A549 (cell line): ENCODE data around the gene GET4. TPM values are rescaled to one million over a fixed set of nuclear protein-coding genes. Genes with fewer than 3 reads are reported as not detected.

Source experiments
- ATAC-seq, 2 experiments: fragments of 200-7000 bp in 1 of 2; fragments of >200 bp in 1 of 2; cut with Nextera tagmentation in 1 of 2; cut with Tn5 transposase in 1 of 2; 3 replicates each; pipeline versions ENCODE4 v1.8.0 to v1.9.1; 2018 to 2020; ENCODE audit warnings: mild to moderate bottlenecking in 1 of 2, moderate library complexity in 1 of 2
- CTCF ChIA-PET: fragments of 300-600 bp; sonication (Branson Sonifier 250); formaldehyde crosslinking; extraction: SDS; loops from one replicate; lab custom pipeline; 2021; ENCODE audit warnings: antibody characterized with exemption, inconsistent platforms; lab: Yijun Ruan, JAX
- POLR2A ChIA-PET: fragments of 350-600 bp; formaldehyde crosslinking; extraction: SDS; loops from one replicate; lab custom pipeline; 2021; ENCODE audit warnings: antibody characterized with exemption, inconsistent platforms; lab: Yijun Ruan, JAX
- DNase-seq, 2 experiments: peaks; one replicate each; pipeline versions ENCODE4 v3.0.0 to v3.0.0-alpha.2; 2011 to 2016; ENCODE audit warnings: low read depth in 1 of 2, low spot score in 1 of 2
- FAIRE-seq: peaks from 2 replicates; lab custom pipeline; 2011; peaks lifted over from hg19 to GRCh38; lab: Jason Lieb, UNC
- H3K27ac ChIP-seq, 2 experiments: fragments of >200 bp; sonication (Bioruptor Twin); formaldehyde crosslinking; 3 replicates each; pipeline ENCODE4 v1.5.1; 2016 to 2017
- H3K4me1 ChIP-seq: fragments of >200 bp; sonication (Bioruptor Twin); formaldehyde crosslinking; 3 replicates; pipeline ENCODE4 v1.6.1; 2016
- H3K4me2 ChIP-seq: fragments of >200 bp; sonication (Bioruptor Twin); formaldehyde crosslinking; 3 replicates; pipeline ENCODE4 v1.6.1; 2016
- H3K4me3 ChIP-seq: fragments of >200 bp; sonication (Bioruptor Twin); formaldehyde crosslinking; 3 replicates; pipeline ENCODE4 v1.5.1; 2016
- H3K9me3 ChIP-seq: fragments of >200 bp; sonication (Bioruptor Twin); formaldehyde crosslinking; 3 replicates; pipeline ENCODE4 v1.6.1; 2016
- CBX8 ChIP-seq: fragments of 200-600 bp; sonication (generic); IDR thresholded peaks from 2 replicates; pipeline ENCODE4 v1.6.1; 2016
- GATA3 ChIP-seq: IDR thresholded peaks from 2 replicates; pipeline ENCODE4 v1.6.1; 2012; ENCODE audit warnings: borderline replicate concordance
- HEYL ChIP-seq: fragments of 250-450 bp; sonication (Bioruptor Pico); IDR thresholded peaks from 2 replicates; pipeline ENCODE4 v1.8.0; 2021; ENCODE audit warnings: mild to moderate bottlenecking, moderate library complexity
- HOXB13 ChIP-seq: fragments of 250-450 bp; sonication (Bioruptor Pico); IDR thresholded peaks from 2 replicates; pipeline ENCODE4 v1.5.0; 2020; ENCODE audit warnings: low read depth, mild to moderate bottlenecking, moderate library complexity
- HOXB5 ChIP-seq: fragments of 250-450 bp; sonication (Bioruptor Pico); IDR thresholded peaks from 2 replicates; pipeline ENCODE4 v1.5.0; 2020; ENCODE audit warnings: mild to moderate bottlenecking, moderate library complexity
- NFE2L2 ChIP-seq: fragments of 150-350 bp; conservative IDR thresholded peaks from 2 replicates; pipeline ENCODE4 v1.6.1; 2014; ENCODE audit warnings: low read length
- NR3C1 ChIP-seq: fragments of >200 bp; sonication (Bioruptor Twin); formaldehyde crosslinking; IDR thresholded peaks from 3 replicates; pipeline ENCODE4 v1.6.1; 2017
- PHF8 ChIP-seq: fragments of 200-600 bp; sonication (generic); IDR thresholded peaks from 2 replicates; pipeline ENCODE4 v1.6.1; 2016; ENCODE audit warnings: low read depth, mild to moderate bottlenecking, antibody characterized with exemption, moderate library complexity, borderline replicate concordance
- RARB ChIP-seq: fragments of 250-450 bp; sonication (Bioruptor Pico); IDR thresholded peaks from 2 replicates; pipeline ENCODE4 v1.8.0; 2021; ENCODE audit warnings: mild to moderate bottlenecking, moderate library complexity
- RFX5 ChIP-seq: fragments of 450-650 bp; IDR thresholded peaks from 2 replicates; pipeline ENCODE4 v1.7.1; 2014; ENCODE audit warnings: antibody characterized with exemption, mild to moderate bottlenecking, moderate library complexity
- SREBF2 ChIP-seq: fragments of 450-650 bp; IDR thresholded peaks from 2 replicates; pipeline ENCODE4 v1.6.1; 2014; ENCODE audit warnings: mild to moderate bottlenecking, moderate library complexity
- WGBS: methylation state at CpG from one replicate; pipeline ENCODE4 v1.1.6; 2017; ENCODE audit errors: missing lambda C conversion rate; 5-methylcytosine and 5-hydroxymethylcytosine counted together
- polyA plus RNA-seq, 4 experiments: library from polyadenylated mRNA; depleted of rRNA in 3 of 4; stranded (reverse); fragments of >200 nt; fragmentation: RNase III in 1 of 4; extraction: RNeasy Plus Mini Kit Qiagen cat#74134 plus additional on column Dnase treatment in 1 of 4; gene quantifications; 2 replicates in 3 of 4; 3 replicates in 1 of 4; pipeline ENCODE4 v1.2.3, GENCODE V29; 2011 to 2017
- TF ChIP-seq, protein P1 (sequence below): fragments of >200 bp; sonication (Bioruptor Twin); formaldehyde crosslinking; IDR thresholded peaks from 3 replicates; pipeline ENCODE4 v1.6.1; 2016
- TF ChIP-seq, protein P2 (sequence below): fragments of 250-450 bp; sonication (Bioruptor Pico); IDR thresholded peaks from 2 replicates; pipeline ENCODE4 v1.5.0; 2021; ENCODE audit warnings: mild to moderate bottlenecking, moderate library complexity, borderline replicate concordance
- TF ChIP-seq, protein P3 (sequence below): fragments of 450-650 bp; IDR thresholded peaks from 2 replicates; pipeline ENCODE4 v1.6.1; 2014; ENCODE audit warnings: antibody characterized with exemption
- TF ChIP-seq, protein P4 (sequence below): fragments of >200 bp; sonication (Bioruptor Twin); formaldehyde crosslinking; IDR thresholded peaks from 3 replicates; pipeline ENCODE4 v1.5.1; 2016
- TF ChIP-seq, protein P5 (sequence below): fragments of >200 bp; sonication (Bioruptor Twin); formaldehyde crosslinking; IDR thresholded peaks from 2 replicates; pipeline ENCODE4 v1.6.1; 2016
- TF ChIP-seq, protein P6 (sequence below): fragments of 150-350 bp; IDR thresholded peaks from 2 replicates; pipeline ENCODE4 v1.6.1; 2014; ENCODE audit warnings: low read depth, mild to moderate bottlenecking, low read length

Gene GET4
- polyA plus RNA-seq, 2 of the 4 experiments (the other 2 are of a cell fraction), result 26.1 to 37.0 TPM

DNA sequence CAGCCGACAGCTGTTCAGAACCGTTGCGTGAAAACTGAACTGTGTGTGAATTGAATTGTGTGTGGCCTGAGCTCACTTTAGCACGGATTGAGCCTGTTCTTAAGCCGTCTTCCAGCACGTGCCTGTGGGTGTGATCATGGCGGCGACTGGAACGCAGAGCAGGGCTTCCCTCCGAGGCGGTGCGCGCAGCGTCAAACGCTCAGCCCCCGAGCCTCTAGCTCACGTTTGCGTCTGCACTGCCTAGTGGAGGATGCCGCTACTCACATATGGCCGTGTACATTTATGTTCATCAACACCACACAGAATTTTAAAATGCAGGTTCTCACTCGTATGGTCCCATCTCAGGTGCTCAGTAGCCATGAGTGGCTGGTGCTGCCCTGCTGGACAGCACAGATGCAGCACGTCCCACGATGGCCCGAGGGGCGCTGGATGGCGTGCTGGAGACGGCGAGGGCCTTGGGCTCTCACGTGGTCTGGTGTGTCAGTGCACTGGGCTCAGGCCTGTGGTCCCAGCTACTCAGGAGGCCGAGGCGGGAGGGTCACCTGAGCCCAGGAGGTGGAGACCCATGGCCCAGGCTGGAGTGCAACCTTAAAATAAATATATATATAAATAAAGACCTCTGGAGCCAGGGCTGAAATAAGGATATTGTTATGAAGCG lies 22.1 kb upstream of the GET4 start (continued):
- TF ChIP-seq, protein P1, sequence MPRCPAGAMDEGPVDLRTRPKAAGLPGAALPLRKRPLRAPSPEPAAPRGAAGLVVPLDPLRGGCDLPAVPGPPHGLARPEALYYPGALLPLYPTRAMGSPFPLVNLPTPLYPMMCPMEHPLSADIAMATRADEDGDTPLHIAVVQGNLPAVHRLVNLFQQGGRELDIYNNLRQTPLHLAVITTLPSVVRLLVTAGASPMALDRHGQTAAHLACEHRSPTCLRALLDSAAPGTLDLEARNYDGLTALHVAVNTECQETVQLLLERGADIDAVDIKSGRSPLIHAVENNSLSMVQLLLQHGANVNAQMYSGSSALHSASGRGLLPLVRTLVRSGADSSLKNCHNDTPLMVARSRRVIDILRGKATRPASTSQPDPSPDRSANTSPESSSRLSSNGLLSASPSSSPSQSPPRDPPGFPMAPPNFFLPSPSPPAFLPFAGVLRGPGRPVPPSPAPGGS, result no peak

DNA sequence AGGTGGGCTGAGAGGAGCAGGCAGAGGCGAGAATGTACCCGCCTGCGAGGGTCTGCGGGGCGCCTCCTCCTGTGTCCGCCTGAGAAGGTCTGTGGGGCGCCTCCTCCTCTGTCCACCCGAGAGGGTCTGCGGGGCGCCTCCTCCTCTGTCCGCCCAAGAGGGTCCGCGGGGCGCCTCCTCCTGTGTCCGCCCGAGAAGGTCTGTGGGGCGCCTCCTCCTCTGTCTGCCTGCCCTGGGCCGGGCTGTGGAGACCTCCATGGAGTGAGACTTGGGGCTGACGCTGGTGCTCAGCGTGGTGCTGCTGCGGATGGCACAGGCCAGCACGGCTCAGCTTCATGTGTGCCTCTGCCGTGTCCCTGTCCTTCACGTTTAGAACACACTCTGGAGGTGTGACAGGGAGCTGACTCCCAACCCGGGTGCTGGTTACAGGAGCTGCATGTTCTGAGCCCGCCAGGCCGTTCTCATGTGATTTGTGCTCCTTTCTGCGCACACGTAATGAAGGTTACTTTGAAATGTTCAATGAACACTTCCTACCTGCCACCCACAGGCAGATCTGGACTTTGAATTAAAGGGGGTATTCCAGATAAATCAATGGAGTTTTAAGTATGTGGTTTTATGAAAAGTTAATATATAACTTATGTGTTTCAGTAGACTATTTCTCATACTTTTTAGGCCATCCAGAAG lies 20.5 kb upstream of the GET4 start:
- Histone ChIP-seq H3K4me3 (no peak overlapping the region), H3K4me2 (no peak overlapping the region), H3K9me3 (no peaks in the 10 kb centered on the region), H3K4me1 (no peaks in the 10 kb centered on the region; the same call in 2 of the 3 replicates)
- ATAC-seq, result peak in 1 of 2 experiments; percentile 30; a peak in 2 of 6 replicates
- FAIRE-seq, result no peak
- no peak for DNase-seq
- WGBS, result 94% methylated on average over 25 of the region's 29 CpGs
- ChIA-PET CTCF (interaction anchor here (0.9 to 3.1 kb wide), 3 partner anchors 11 to 24 kb away, joined by 3 to 14 read pairs (median 8); partner anchors contain the start of gene SUN1), POLR2A (no interaction called here)
- TF ChIP-seq HOXB13 (CRISPR knock-in tag) (no peak), HOXB5 (CRISPR knock-in tag) (no peak), NFE2L2 (no peak), RFX5 (no peak), NR3C1 (no peak), SREBF2 (no peak), PHF8 (no peak)
- TF ChIP-seq, protein P2, sequence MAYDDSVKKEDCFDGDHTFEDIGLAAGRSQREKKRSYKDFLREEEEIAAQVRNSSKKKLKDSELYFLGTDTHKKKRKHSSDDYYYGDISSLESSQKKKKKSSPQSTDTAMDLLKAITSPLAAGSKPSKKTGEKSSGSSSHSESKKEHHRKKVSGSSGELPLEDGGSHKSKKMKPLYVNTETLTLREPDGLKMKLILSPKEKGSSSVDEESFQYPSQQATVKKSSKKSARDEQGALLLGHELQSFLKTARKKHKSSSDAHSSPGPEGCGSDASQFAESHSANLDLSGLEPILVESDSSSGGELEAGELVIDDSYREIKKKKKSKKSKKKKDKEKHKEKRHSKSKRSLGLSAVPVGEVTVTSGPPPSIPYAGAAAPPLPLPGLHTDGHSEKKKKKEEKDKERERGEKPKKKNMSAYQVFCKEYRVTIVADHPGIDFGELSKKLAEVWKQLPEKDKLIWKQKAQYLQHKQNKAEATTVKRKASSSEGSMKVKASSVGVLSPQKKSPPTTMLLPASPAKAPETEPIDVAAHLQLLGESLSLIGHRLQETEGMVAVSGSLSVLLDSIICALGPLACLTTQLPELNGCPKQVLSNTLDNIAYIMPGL (CRISPR knock-in tag), result no peak
- TF ChIP-seq, protein P3, sequence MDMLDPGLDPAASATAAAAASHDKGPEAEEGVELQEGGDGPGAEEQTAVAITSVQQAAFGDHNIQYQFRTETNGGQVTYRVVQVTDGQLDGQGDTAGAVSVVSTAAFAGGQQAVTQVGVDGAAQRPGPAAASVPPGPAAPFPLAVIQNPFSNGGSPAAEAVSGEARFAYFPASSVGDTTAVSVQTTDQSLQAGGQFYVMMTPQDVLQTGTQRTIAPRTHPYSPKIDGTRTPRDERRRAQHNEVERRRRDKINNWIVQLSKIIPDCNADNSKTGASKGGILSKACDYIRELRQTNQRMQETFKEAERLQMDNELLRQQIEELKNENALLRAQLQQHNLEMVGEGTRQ, result no peak
- TF ChIP-seq, protein P4, sequence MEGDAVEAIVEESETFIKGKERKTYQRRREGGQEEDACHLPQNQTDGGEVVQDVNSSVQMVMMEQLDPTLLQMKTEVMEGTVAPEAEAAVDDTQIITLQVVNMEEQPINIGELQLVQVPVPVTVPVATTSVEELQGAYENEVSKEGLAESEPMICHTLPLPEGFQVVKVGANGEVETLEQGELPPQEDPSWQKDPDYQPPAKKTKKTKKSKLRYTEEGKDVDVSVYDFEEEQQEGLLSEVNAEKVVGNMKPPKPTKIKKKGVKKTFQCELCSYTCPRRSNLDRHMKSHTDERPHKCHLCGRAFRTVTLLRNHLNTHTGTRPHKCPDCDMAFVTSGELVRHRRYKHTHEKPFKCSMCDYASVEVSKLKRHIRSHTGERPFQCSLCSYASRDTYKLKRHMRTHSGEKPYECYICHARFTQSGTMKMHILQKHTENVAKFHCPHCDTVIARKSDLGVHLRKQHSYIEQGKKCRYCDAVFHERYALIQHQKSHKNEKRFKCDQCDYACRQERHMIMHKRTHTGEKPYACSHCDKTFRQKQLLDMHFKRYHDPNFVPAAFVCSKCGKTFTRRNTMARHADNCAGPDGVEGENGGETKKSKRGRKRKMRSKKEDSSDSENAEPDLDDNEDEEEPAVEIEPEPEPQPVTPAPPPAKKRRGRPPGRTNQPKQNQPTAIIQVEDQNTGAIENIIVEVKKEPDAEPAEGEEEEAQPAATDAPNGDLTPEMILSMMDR, result no peak
- TF ChIP-seq, all 56 proteins: peak for 0
- no peak overlapping the region for H3K27ac ChIP-seq

DNA sequence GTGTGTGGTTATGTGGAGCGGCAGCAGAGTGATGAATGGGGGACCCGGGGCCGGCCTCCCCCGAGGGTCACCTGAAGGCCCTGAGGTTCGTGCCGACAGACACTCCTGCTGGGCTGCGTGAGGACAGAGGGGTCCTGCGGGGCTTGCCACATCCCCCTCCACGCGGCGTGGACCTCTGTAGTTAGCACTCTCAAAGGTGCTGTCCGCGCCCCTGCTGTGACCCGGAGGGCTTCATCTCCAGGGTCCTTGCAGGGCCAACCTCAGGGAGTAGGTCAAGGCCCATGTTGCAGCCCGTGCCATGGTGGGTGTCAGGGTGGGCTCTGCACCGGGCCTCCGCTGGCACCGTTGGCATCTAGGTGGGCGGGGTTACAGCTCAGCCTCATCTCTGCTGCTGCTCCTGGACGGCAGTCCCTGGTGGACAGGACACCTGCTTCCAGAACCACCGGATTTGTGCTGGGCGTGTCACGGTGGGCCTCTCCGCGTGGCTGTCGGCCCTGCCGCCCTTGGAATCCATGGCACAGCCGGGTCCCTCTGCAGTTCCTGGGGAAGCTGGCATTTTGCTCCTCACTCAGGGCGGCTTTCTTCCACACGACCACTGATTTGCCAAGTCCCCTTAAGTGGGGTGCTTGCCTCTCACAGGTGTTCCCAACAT lies 19.8 kb upstream of the GET4 start:
- DNase-seq (no peak), ATAC-seq (no peak), FAIRE-seq (no peak)
- WGBS, result 91% methylated on average over 28 of the region's 30 CpGs
- CTCF ChIA-PET, result interaction anchor here (1.6 to 3.1 kb wide), 4 partner anchors 11 to 20 kb away, joined by 6 to 14 read pairs (median 8); no protein-coding TSS in a partner anchor
- no peaks in the 10 kb centered on the region for H3K9me3 ChIP-seq
- TF ChIP-seq HEYL (no peak), GATA3 (no peak), RARB (CRISPR knock-in tag) (no peak), CBX8 (no peak)
- TF ChIP-seq, protein P5, sequence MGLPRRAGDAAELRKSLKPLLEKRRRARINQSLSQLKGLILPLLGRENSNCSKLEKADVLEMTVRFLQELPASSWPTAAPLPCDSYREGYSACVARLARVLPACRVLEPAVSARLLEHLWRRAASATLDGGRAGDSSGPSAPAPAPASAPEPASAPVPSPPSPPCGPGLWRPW, result no peak
- TF ChIP-seq, protein P6, sequence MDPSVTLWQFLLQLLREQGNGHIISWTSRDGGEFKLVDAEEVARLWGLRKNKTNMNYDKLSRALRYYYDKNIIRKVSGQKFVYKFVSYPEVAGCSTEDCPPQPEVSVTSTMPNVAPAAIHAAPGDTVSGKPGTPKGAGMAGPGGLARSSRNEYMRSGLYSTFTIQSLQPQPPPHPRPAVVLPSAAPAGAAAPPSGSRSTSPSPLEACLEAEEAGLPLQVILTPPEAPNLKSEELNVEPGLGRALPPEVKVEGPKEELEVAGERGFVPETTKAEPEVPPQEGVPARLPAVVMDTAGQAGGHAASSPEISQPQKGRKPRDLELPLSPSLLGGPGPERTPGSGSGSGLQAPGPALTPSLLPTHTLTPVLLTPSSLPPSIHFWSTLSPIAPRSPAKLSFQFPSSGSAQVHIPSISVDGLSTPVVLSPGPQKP, result no peak
- H3K4me3 ChIP-seq, result no peak overlapping the region
- H3K27ac ChIP-seq, result no peak overlapping the region
- H3K4me1 ChIP-seq, result peaks cover 4% of the 10 kb centered on the region; the same call in 1 of the 3 replicates
- H3K4me2 ChIP-seq, result no peak overlapping the region
- POLR2A ChIA-PET, result no interaction called here
